IMR-90 (cell line): ENCODE measurements around the gene PDZD2. TPM values are rescaled to one million over a fixed set of nuclear protein-coding genes. Genes with fewer than 3 reads are reported as not detected.

Experiments used
- ATAC-seq: fragments of 200-7000 bp; cut with Tn5 transposase; 2 replicates; pipeline ENCODE4 v1.9.1; 2020; ENCODE audit warnings: low read depth, mild to moderate bottlenecking, moderate library complexity
- BruUV-seq: library from RNA; stranded (reverse); fragments of 400-500 nt; replicated peaks from 2 replicates; lab custom pipeline; 2021; lab: Mats Ljungman, UMichigan
- CTCF ChIA-PET: fragments of 300-600 bp; formaldehyde crosslinking; extraction: SDS; loops from one replicate; lab custom pipeline; 2021; ENCODE audit warnings: antibody characterized with exemption; lab: Yijun Ruan, JAX
- POLR2A ChIA-PET: fragments of 300-600 bp; sonication (Branson Sonifier 250); formaldehyde crosslinking; loops from one replicate; lab custom pipeline; 2022; ENCODE audit warnings: antibody characterized with exemption; ENCODE audit not compliant: unreplicated experiment; lab: Charles Lee
- DNase-seq: peaks from one replicate; pipeline ENCODE4 v3.0.0; 2013
- H2AFZ ChIP-seq: replicated peaks from 2 replicates; pipeline ENCODE3; 2013; ENCODE audit warnings: low read length, mild to moderate bottlenecking; ENCODE audit not compliant: poor library complexity
- H2AK5ac ChIP-seq: 2 replicates; pipeline ENCODE4 v1.6.1; 2013; ENCODE audit warnings: low read depth, low read length, inconsistent platforms
- H2AK9ac ChIP-seq: replicated peaks from 2 replicates; pipeline ENCODE3; 2013; ENCODE audit warnings: mild to moderate bottlenecking, low read depth, low read length, moderate library complexity; ENCODE audit not compliant: poor library complexity
- H2BK120ac ChIP-seq: 2 replicates; pipeline ENCODE4 v1.6.1; 2013; ENCODE audit warnings: low read depth, low read length, inconsistent platforms
- H2BK15ac ChIP-seq: 3 replicates; pipeline ENCODE4 v1.6.1; 2013; ENCODE audit warnings: low read depth, low read length, inconsistent platforms
- H2BK20ac ChIP-seq: 2 replicates; pipeline ENCODE4 v1.6.1; 2013; ENCODE audit warnings: low read depth, mild to moderate bottlenecking, inconsistent platforms, low read length, moderate library complexity
- H2BK5ac ChIP-seq: 2 replicates; pipeline ENCODE4 v1.6.1; 2013; ENCODE audit warnings: mild to moderate bottlenecking, low read depth, low read length, inconsistent platforms; ENCODE audit not compliant: poor library complexity, severe bottlenecking
- H3K14ac ChIP-seq: replicated peaks from 2 replicates; pipeline ENCODE4 v1.6.1; 2013; ENCODE audit warnings: low read depth, low read length, inconsistent platforms
- H3K18ac ChIP-seq: 2 replicates; pipeline ENCODE4 v1.6.1; 2013; ENCODE audit warnings: low read depth, low read length, control low read depth
- H3K23ac ChIP-seq: 2 replicates; pipeline ENCODE4 v1.6.1; 2013; ENCODE audit warnings: low read depth, low read length, inconsistent platforms
- H3K27ac ChIP-seq: 2 replicates; pipeline ENCODE4 v1.5.1; 2013; ENCODE audit warnings: mild to moderate bottlenecking, control low read depth, low read length; ENCODE audit not compliant: insufficient read depth
- H3K27me3 ChIP-seq: 2 replicates; pipeline ENCODE4 v1.6.1; 2013; ENCODE audit warnings: low read length; ENCODE audit not compliant: control insufficient read depth, insufficient read depth
- H3K36me3 ChIP-seq: 2 replicates; pipeline ENCODE4 v1.6.1; 2013; ENCODE audit warnings: low read length, mixed read lengths; ENCODE audit not compliant: control insufficient read depth, insufficient read depth
- H3K4ac ChIP-seq: 2 replicates; pipeline ENCODE4 v1.6.1; 2013; ENCODE audit warnings: low read depth, low read length, inconsistent platforms
- H3K4me1 ChIP-seq: 2 replicates; pipeline ENCODE4 v1.6.1; 2013; ENCODE audit warnings: low read length, mixed read lengths; ENCODE audit not compliant: control insufficient read depth, insufficient read depth
- H3K4me2 ChIP-seq: 2 replicates; pipeline ENCODE4 v1.6.1; 2013; ENCODE audit warnings: low read depth, mild to moderate bottlenecking, control low read depth, low read length, moderate library complexity
- H3K4me3 ChIP-seq: 2 replicates; pipeline ENCODE4 v1.5.1; 2013; ENCODE audit warnings: low read depth, mild to moderate bottlenecking, control low read depth, low read length, moderate library complexity; ENCODE audit not compliant: insufficient read depth
- H3K56ac ChIP-seq: 2 replicates; pipeline ENCODE4 v1.6.1; 2013; ENCODE audit warnings: low read length, inconsistent platforms; ENCODE audit not compliant: insufficient read depth; ENCODE audit errors: extremely low read depth
- H3K79me1 ChIP-seq, 2 experiments: 2 replicates each; pipeline ENCODE4 v1.6.1; 2013; ENCODE audit warnings: low read length in 2 of 2, inconsistent platforms in 1 of 2, low read depth in 1 of 2
- H3K9ac ChIP-seq: 2 replicates; pipeline ENCODE4 v1.6.1; 2013; ENCODE audit warnings: low read depth, low read length, control low read depth
- H3K9me1 ChIP-seq: 2 replicates; pipeline ENCODE4 v1.6.1; 2013; ENCODE audit warnings: low read length, inconsistent platforms; ENCODE audit not compliant: insufficient read depth
- H3K9me3 ChIP-seq: 2 replicates; pipeline ENCODE4 v1.6.1; 2013; ENCODE audit warnings: low read length; ENCODE audit not compliant: control insufficient read depth, insufficient read depth
- H4K20me1 ChIP-seq: 2 replicates; pipeline ENCODE4 v1.6.1; 2013; ENCODE audit warnings: low read length, inconsistent platforms; ENCODE audit not compliant: insufficient read depth
- H4K5ac ChIP-seq: 2 replicates; pipeline ENCODE4 v1.6.1; 2013; ENCODE audit warnings: mild to moderate bottlenecking, low read depth, low read length, control low read depth
- H4K8ac ChIP-seq, 2 experiments: 2 replicates each; pipeline ENCODE4 v1.6.1; 2013; ENCODE audit warnings: low read depth in 2 of 2, low read length in 2 of 2, control low read depth in 1 of 2, inconsistent platforms in 1 of 2
- H4K91ac ChIP-seq: 2 replicates; pipeline ENCODE4 v1.6.1; 2013; ENCODE audit warnings: low read depth, low read length, inconsistent platforms; ENCODE audit not compliant: insufficient read depth
- BHLHE40 ChIP-seq: fragments of 150-350 bp; IDR thresholded peaks from 2 replicates; pipeline ENCODE4 v1.6.1; 2016; ENCODE audit warnings: mild to moderate bottlenecking, low read depth, low read length
- CEBPB ChIP-seq: IDR thresholded peaks from 2 replicates; pipeline ENCODE4 v1.6.1; 2012; ENCODE audit warnings: low read depth, low read length, improper control_type of control experiment
- CHD1 ChIP-seq: IDR thresholded peaks from 2 replicates; pipeline ENCODE4 v1.6.1; 2012; ENCODE audit warnings: low read depth, low read length, improper control_type of control experiment
- ELK1 ChIP-seq: fragments of 150-350 bp; IDR thresholded peaks from 2 replicates; pipeline ENCODE4 v1.6.1; 2016; ENCODE audit warnings: low read depth, mild to moderate bottlenecking, low read length, moderate library complexity, borderline replicate concordance
- FOS ChIP-seq: fragments of 150-350 bp; IDR thresholded peaks from 2 replicates; pipeline ENCODE4 v1.6.1; 2016; ENCODE audit warnings: low read depth, low read length
- MAFK ChIP-seq: IDR thresholded peaks from 2 replicates; pipeline ENCODE4 v1.6.1; 2012; ENCODE audit warnings: low read depth, low read length, improper control_type of control experiment
- MAZ ChIP-seq: IDR thresholded peaks from 2 replicates; pipeline ENCODE4 v1.6.1; 2012; ENCODE audit warnings: low read depth, mild to moderate bottlenecking, low read length, improper control_type of control experiment, moderate library complexity, borderline replicate concordance
- MXI1 ChIP-seq: IDR thresholded peaks from 2 replicates; pipeline ENCODE4 v1.6.1; 2012; ENCODE audit warnings: low read depth, mild to moderate bottlenecking, low read length, moderate library complexity, borderline replicate concordance
- NFE2L2 ChIP-seq: fragments of 150-350 bp; IDR thresholded peaks from 2 replicates; pipeline ENCODE4 v1.6.1; 2016; ENCODE audit warnings: low read depth, mild to moderate bottlenecking, low read length
- POLR2A ChIP-seq: IDR thresholded peaks from 2 replicates; pipeline ENCODE4 v1.6.1; 2012; ENCODE audit warnings: mild to moderate bottlenecking, low read depth, low read length
- RAD21 ChIP-seq: IDR thresholded peaks from 2 replicates; pipeline ENCODE4 v1.6.1; 2012; ENCODE audit warnings: low read length, improper control_type of control experiment
- RCOR1 ChIP-seq: IDR thresholded peaks from 2 replicates; pipeline ENCODE4 v1.6.1; 2012; ENCODE audit warnings: mild to moderate bottlenecking, low read length, improper control_type of control experiment; ENCODE audit not compliant: insufficient replicate concordance
- RFX5 ChIP-seq: IDR thresholded peaks from 2 replicates; pipeline ENCODE4 v1.8.0; 2012; ENCODE audit warnings: low read depth, mild to moderate bottlenecking, low read length, moderate library complexity
- SMC3 ChIP-seq: fragments of 150-350 bp; IDR thresholded peaks from 2 replicates; pipeline ENCODE4 v1.6.1; 2016; ENCODE audit warnings: low read depth, mild to moderate bottlenecking, antibody characterized with exemption, low read length, moderate library complexity
- WGBS, 2 experiments: methylation state at CpG; one replicate each; pipeline versions ENCODE4 v1.1.5 to v1.1.7; 2013; ENCODE audit warnings: missing lambda C conversion rate in 2 of 2; ENCODE audit not compliant: insufficient read length in 1 of 2; ENCODE audit errors: extremely low coverage in 2 of 2; 5-methylcytosine and 5-hydroxymethylcytosine counted together
- dilution Hi-C: fragments of 300-500 bp; cut with HindIII; formaldehyde crosslinking; loops from one replicate; pipeline ENCODE4 v1.14.3; 2018; ENCODE audit warnings: low sequenced_read_pairs; ENCODE audit not compliant: unreplicated experiment
- in situ Hi-C: fragments of 300-500 bp; cut with MboI; formaldehyde crosslinking; loops from 3 replicates; pipeline ENCODE4 v1.14.3; 2019; ENCODE audit warnings: low sequenced_read_pairs, inconsistent platforms, mixed read lengths
- intact Hi-C: fragments of 100-400 bp; cut with micrococcal nuclease; formaldehyde crosslinking; loops from 2 replicates; pipeline ENCODE4 v1.10.0; 2022
- polyA plus RNA-seq, 3 experiments: library from polyadenylated mRNA; depleted of rRNA; stranded (reverse); fragments of >200 nt; gene quantifications; 2 replicates each; pipeline ENCODE4 v1.2.3, GENCODE V29; 2012; ENCODE audit warnings: low replicate concordance in 1 of 3
- total RNA-seq: library from RNA; depleted of rRNA; stranded (reverse); fragments of >200 nt; gene quantifications from 2 replicates; pipeline ENCODE4 v1.2.3, GENCODE V29; 2012
- TF ChIP-seq, protein P1 (sequence below): conservative IDR thresholded peaks from 2 replicates; pipeline ENCODE4 v1.5.1; 2012; ENCODE audit warnings: mild to moderate bottlenecking, low read depth, low read length, improper control_type of control experiment
- TF ChIP-seq, protein P2 (sequence below): fragments of 150-350 bp; IDR thresholded peaks from 2 replicates; pipeline ENCODE4 v1.6.1; 2017; ENCODE audit warnings: mild to moderate bottlenecking, antibody characterized with exemption, low read length, low read depth

PDZD2 gene
- total and polyA plus RNA-seq, 2 of the 4 experiments (the other 2 are of a cell fraction), result under 0.01 to 0.02 TPM

DNA sequence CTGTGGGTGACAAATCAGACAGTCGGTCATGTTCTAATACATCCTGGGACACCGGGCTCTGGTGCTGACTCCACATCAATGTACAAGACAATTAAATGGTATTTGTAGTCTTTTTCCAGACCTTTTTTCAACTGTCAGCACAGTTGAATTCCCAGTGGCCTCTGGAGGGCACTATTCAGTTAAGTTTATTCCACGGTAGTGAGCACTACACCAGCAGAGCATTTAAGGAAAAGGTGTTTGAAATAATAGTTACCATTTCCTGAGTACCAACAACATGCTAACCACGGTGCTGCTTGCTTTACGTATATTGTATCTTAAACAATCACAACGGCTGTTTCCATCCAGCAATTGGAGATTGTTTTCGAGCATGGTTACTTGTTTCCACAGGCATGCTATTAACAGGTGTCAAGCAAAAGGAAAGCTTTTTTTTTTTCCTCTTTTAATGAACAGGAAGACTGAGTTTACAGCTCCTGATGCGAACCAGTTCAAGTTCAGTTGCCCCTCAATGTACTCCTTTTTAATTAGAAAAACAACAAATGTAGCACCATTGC lies 186.7 kb downstream of the PDZD2 start:
- H3K18ac ChIP-seq, result no peak overlapping the region
- ChIA-PET CTCF (interaction anchor here (0.6 to 3.0 kb wide), 9 partner anchors 99 to 1527 kb away, joined by 3 to 33 read pairs (median 3); no protein-coding TSS in a partner anchor), POLR2A (no interaction called here)
- intact Hi-C loops, result loop anchor here (1.0 to 5.0 kb wide), 4 partner anchors 243 to 727 kb away; no protein-coding TSS in a partner anchor
- H3K79me1 ChIP-seq, result no peaks in the 10 kb centered on the region
- H3K9ac ChIP-seq, result no peak overlapping the region
- no peak overlapping the region for H2AK5ac ChIP-seq
- no peak overlapping the region for H2BK20ac ChIP-seq
- no peak overlapping the region for H3K23ac ChIP-seq
- in situ Hi-C loops, result no loop called here
- no peak overlapping the region for H4K8ac ChIP-seq
- H3K4me1 ChIP-seq, result no peaks in the 10 kb centered on the region
- no peak overlapping the region for H4K5ac ChIP-seq
- TF ChIP-seq BHLHE40 (no peak), RAD21 (peak; percentile 73), RFX5 (no peak), SMC3 (peak; percentile 82), ELK1 (no peak), NFE2L2 (no peak), MAZ (no peak), CHD1 (no peak), FOS (no peak), POLR2A (no peak), MXI1 (no peak), MAFK (no peak), CEBPB (no peak), RCOR1 (no peak)
- TF ChIP-seq, protein P1, sequence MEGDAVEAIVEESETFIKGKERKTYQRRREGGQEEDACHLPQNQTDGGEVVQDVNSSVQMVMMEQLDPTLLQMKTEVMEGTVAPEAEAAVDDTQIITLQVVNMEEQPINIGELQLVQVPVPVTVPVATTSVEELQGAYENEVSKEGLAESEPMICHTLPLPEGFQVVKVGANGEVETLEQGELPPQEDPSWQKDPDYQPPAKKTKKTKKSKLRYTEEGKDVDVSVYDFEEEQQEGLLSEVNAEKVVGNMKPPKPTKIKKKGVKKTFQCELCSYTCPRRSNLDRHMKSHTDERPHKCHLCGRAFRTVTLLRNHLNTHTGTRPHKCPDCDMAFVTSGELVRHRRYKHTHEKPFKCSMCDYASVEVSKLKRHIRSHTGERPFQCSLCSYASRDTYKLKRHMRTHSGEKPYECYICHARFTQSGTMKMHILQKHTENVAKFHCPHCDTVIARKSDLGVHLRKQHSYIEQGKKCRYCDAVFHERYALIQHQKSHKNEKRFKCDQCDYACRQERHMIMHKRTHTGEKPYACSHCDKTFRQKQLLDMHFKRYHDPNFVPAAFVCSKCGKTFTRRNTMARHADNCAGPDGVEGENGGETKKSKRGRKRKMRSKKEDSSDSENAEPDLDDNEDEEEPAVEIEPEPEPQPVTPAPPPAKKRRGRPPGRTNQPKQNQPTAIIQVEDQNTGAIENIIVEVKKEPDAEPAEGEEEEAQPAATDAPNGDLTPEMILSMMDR, result peak; percentile 75
- TF ChIP-seq, protein P2, sequence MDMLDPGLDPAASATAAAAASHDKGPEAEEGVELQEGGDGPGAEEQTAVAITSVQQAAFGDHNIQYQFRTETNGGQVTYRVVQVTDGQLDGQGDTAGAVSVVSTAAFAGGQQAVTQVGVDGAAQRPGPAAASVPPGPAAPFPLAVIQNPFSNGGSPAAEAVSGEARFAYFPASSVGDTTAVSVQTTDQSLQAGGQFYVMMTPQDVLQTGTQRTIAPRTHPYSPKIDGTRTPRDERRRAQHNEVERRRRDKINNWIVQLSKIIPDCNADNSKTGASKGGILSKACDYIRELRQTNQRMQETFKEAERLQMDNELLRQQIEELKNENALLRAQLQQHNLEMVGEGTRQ, result no peak
- H3K4me2 ChIP-seq, result no peak overlapping the region
- peaks cover 4% of the 10 kb centered on the region; the same call in 1 of the 2 replicates for H3K9me3 ChIP-seq
- no peak overlapping the region for H3K4ac ChIP-seq
- H3K56ac ChIP-seq, result no peak overlapping the region
- H3K27ac ChIP-seq, result no peak overlapping the region
- BruUV-seq, result no TSS peak
- no peak overlapping the region for H2BK120ac ChIP-seq
- H3K14ac ChIP-seq, result no peak overlapping the region
- no peaks in the 10 kb centered on the region for H3K9me1 ChIP-seq
- no peak overlapping the region for H2AFZ ChIP-seq
- H3K4me3 ChIP-seq, result no peak overlapping the region
- peak; percentile 59 for DNase-seq
- no CpG with 5 or more reads among the region's 8 CpGs for WGBS, 2 experiments
- dilution Hi-C loops, result loop anchor here (25.0 kb wide), 1 partner anchor 237 kb away; no protein-coding TSS in a partner anchor
- H3K36me3 ChIP-seq, result no peaks in the 10 kb centered on the region
- H4K20me1 ChIP-seq, result no peaks in the 10 kb centered on the region
- ATAC-seq, result peak; percentile 91
- H2BK15ac ChIP-seq, result no peak overlapping the region
- no peak overlapping the region for H4K91ac ChIP-seq
- no peak overlapping the region for H2AK9ac ChIP-seq
- H3K27me3 ChIP-seq, result peaks cover 25% of the 10 kb centered on the region
- no peak overlapping the region for H2BK5ac ChIP-seq
